LoVo (cell line): ENCODE measurements around the gene ZBTB16.

Experiments
- DNase-seq: peaks from one replicate; pipeline ENCODE4 v3.0.0-alpha.2; 2016; ENCODE audit warnings: low spot score

ZBTB16 gene

DNA sequence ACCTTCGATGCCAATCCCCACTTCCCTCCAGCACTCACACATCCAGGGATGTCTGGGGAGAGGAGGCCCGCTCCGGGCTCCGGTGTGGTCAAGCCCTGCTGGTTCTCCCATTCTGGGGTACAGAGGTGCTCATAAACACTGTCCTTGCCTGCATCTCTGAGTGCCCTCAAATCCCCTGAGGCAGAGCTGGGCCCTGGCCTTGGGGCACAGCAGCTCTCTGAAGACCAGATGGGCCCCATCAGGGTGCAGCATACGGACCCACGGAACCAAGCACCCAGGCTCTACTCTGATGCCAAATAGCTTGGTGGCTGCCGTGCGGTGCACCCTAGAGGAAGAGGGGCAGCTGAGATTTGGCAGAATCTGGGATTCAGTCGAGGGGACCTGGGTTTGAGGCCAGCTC, 201.0 kb downstream of the ZBTB16 start:
- DNase-seq, result no peak

DNA sequence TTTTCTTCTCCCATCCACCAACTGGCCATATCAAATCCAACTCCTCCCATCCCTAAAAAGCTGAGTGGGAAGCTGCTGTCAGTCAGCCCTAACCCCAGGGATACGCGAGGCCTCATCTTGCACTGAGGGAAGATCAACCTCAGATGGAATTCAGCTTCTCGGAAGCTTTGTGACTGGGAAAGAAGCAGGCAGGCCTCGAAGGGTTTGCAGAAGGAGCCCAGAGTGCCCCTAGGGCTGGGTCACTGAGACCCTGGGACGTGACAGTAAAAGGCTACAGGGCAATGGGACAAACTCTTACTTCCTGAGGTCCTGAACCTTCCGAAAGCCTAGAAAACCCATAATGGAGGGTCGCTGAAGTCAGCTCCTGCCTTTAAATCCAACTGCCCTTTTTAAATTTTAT, 202.3 kb downstream of the ZBTB16 start:
- DNase-seq, result no peak

DNA sequence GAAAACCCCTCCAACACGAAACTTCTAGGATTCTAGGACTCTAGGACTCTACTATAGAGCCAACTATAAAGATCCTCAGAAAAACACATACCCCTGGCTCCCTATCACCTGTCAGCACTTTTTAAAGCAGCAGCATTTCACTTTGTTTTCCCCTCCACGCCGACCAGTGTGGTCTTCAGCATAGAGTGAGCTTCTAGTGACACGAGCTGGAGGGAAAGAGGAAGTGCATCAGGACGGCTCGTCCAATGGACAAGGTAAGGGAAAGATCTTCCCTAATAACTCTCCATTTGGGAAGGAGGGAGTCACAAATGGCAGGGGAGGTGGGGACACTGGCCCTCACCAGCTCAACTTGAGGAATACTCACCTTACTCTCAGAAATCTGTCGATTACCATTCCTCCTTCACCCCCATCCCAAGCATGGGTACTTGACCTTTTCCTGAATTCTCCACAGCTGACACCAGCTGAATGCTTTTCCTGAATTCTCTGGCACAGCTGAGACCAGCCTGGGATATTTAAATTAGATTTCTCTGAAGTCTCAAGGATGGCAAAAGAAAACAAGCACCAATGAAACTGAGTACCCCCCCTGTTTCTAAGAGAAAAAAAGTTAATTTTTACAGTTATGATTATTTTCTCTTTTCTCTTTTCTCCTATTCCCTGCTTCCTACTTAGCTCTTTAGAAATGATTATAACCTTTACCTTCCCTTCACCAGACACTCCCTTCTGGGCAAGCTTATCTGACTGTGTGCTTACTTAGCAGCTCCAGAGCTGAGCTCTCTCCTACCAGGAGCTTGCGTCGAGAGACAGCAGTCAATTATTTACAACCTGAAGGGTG, 203.4 kb downstream of the ZBTB16 start:
- DNase-seq, result peak; percentile 27

DNA sequence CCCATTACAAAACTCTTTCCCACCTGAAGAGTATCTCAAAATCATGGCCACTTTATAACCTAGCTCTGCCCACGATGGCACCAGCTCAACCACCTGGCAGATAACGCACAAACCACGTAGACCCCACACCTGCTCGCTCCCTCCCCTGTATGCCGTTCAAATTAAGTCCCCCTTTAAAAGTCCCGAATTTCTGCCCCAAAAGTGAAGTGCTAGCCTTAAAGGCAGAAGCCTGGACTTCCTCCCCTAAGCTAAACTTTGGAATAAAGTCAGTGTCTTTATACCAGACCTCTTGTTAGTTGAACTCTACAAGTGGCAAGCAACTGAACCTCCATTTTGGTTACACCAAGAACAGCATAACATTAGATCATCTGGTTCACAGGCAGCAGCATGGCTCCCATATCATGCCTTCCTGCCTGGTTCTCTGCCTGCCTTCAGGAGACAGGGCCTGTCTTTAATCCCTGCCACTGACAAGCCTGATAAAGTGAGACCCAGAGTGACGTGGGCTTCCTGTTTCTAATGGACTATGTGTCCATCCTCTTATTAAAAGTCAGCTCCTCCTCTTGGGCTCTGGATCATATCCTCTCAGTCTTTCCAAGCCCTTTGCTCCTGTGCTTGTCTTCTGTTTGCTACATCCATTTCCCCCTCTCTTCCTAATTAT, 204.1 kb downstream of the ZBTB16 start:
- no peak for DNase-seq

DNA sequence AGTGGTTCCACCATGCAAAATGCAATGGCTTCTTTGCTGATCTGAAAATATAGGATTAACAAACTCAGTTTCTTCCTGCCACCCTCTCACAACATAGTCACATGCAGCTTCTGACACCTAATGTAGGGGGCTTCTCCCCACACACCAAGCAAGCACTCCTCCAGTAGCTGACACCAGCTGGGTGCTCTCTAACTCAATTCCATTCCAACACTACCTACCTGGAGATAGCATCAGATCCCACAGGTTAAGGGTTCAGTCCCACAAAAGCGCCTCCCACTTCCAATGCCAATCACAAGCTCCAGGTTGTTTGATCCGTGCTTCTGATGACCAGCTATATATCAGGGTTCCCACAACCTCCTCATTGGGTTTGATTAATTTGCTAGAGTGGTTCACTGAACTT, 204.9 kb downstream of the ZBTB16 start:
- no peak for DNase-seq

DNA sequence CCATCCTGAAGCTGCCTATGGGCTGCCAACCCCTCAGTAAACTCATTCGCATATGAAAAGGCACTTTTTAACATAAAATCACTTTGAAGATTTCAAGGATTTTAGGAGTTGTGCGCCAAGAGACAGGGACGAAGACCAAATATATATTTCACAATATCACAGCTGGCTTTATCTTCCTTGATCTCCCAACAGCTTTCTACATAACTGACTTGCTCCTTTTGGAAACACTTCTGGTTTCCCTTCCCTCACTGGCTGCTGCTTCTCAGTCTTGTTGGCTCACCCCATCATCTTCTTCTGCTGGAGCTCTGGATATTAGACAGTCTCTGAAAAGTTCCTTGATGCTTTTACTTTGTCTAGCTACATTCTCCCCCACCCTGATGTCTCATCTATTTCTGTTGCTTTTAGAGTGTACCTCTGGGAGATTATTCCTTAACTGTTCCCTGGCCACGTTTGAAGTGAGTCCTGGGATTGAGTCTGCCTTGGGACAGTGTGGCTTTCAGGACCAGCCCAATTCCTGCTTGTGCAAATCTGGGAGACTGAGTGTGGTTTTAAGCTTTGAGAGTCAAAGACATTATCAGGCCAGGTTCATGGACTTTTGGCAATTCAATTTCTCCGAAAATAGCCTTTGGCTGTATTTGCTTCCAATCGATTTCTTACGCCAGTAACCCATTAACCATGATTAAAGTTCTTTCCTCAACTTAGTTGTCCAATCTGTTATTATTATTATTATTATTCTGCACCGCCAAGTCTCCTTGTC, 205.8 kb downstream of the ZBTB16 start:
- no peak for DNase-seq

DNA sequence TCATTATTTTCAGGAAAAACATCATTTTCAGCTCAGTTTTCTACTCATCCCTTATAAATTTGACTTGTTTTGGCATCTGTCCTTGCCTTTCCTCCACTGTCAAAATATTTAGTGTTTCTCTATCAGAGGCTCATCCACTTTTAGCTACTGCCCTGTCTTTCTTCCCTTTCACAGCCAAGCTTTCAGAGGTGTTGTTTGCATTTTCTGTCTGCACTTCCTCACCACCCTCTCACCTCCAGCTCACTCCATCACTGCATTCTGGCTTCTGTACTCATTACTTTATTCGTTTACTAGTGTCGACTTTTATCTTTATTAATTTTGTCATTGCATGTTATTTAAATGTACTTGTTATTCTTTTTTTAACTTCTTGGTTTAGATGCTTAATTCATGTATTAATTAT, 210.0 kb downstream of the ZBTB16 start:
- no peak for DNase-seq

DNA sequence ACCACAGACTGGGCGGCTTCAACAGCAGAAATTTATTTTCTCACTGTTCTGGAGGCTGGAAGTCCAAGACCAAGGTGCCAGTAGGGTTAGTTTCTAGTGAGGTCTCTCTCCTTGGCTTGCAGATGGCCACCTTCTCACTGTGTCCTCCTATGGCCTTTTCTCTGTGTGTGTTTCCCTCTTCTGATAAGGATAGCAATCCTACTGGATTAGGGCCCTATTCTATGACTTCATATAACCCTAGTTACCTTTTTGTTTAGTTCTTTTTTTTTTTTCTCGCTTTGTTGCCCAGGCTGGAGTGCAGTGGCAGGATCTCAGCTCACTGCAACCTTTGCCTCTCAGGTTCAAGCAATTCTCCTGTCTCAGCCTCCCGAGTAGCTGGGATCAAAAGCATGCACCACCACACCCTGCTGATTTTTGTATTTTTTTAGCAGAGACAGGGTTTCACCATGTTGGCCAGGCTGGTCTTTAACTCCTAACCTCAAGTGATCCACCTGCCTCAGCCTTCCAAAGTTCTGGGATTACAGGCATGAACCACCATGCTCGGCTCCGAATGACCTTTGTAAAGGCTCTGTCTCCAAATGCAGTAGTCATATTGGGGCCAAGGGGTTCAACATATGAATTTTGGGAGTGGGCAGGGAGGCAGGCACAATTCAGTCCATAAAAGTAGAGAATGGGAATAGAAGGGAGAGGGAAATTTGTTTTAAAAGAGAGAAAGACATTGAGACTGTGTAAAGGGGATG, 211.2 kb downstream of the ZBTB16 start:
- no peak for DNase-seq

DNA sequence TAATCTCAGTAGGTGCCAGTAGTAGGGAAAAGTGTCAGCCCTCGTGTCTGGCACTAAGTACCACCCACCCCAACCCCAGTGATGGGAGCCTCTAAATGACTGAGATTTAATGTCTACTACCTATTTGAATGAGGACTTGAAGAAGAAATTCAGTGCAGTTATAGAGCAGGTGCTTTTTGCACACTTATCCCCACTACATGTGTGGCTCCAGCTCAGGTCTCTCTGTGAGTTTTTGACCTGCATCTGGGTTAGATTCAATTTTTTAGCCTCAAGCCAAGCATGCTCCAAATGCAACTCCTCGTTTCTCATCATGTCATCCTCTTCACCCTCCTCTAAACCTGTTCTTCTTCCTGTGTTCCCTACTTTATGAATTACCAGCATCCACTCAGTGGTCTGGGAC, 211.8 kb downstream of the ZBTB16 start:
- no peak for DNase-seq

DNA sequence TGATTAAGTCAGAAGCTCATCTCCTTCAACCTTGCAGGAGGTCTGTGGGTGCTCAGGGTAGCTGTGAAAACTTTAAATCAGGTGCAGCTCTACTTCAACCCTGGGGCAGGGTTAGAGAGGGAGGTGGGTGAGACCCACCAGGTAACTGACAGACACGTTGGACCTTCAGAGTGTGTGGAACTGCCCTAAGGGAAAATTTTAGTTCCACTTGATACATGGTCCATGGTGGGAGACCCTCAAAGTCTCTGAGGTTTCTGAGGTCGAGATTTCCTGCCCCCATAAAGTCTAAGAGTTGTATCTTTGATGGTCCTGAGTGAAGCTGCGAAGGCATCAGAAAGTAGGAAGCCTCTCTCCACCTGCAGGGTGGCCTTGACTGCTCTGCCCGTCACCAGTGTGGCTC, 212.8 kb downstream of the ZBTB16 start:
- DNase-seq, result no peak

DNA sequence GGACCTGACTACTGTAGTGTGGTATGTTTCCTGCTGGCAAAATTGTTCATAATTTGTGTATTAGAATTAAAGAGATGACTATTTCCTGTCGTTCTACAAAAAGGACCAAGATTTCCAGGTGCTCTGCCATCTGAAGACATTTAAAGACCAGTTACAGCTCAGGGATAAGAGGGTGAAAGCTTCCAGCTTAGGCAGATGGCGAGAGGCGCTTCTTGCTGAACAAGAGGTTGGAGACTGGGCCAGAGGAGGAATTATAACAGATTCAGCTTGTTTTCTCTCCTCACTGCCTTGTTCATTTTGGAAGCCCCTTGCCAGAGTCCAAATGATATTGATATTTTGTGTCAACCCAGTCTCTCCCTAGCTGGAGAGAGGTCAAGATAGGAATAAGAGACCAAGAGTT, 213.6 kb downstream of the ZBTB16 start:
- DNase-seq, result no peak

DNA sequence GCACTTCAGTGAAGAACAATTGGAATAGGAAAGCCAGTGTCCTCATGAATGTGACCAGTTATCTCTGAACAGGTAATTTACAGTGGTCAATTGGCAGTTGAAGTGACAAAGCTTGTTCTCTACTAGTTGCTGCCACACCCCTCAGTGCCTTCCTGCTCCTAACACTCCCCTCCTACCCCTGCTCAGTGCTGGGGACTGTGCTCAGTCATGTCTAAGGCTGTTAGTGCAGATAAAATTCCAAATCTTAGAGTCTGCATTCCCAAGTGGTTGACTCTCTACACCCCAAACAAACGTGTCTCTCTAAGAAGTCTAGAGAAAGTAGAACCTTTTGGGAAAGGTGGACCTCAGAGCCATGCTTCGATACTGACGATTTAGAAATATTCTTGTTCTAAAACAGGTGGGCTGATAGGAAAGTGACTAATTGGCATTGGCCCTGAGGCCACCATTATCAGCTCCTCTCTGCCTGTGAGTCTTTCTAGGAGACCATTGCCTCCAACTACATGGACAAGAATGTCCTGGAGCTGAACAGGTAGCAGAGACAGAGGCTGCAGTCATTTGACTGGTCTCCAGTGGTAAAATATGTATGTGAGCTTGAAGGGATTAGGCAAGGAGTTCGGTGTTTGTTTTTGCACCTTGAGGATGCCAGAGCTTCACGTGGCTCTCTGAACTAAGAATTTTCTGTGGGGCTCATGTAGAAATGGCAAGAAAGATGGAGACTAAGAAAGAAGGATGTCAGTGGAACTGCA, 214.6 kb downstream of the ZBTB16 start:
- DNase-seq, result no peak

DNA sequence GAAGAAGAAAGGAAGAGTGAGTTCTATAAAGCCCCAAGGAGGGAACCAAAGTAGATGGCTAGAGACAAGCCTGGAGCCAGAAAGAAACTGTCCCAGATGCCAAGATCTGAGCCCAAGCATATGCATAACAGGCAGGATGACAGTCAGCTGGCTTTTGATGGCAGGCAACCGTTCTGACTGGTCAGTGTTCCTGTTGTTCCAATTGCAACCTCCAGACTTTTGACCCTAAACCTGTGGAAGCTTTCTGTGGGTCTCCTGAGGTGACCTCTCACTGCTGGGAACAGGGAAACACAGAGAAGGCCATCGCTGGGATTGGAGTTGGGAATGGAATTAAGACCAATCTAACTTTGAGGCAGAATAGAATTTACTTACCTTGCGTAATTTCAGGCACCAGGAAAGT, 215.1 kb downstream of the ZBTB16 start:
- DNase-seq, result no peak

DNA sequence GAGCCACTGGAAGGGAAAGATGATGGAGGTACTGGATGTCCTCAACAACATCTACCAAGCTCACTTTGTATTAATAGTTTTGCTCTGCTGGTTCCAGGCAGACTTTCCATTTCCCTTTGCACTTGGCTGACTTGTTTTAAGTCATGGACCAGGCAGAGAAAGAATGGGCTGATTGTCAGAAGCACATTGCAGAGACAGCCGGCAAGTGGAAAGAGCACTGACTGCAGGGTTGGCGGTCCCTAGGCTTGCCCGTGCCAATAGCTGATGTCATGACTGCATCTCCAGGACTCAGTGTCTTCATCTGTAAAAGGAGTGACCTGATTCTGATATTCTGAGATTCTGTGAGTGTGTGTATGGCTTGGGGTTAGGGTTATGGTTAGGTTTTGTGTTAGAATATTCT, 215.8 kb downstream of the ZBTB16 start:
- no peak for DNase-seq

DNA sequence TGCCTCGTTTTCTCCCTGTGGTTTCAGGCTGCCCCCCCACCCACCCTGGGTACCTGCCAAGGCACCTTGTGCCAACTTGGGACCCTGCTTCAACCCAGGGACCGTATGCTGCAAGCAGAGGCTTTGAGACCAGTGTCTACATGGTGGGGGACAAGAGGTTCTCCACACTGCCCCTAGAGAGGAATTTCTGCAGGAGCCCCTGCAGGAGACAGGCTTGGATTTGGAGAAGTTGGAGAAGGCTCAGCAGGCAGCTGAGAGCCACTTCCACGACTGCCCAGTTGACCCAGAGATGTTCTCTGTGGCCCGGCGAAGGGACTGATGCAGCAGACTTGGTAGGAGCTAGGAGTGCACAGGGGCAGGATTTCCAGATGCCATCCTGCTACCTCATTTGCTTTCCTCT, 216.6 kb downstream of the ZBTB16 start:
- no peak for DNase-seq

DNA sequence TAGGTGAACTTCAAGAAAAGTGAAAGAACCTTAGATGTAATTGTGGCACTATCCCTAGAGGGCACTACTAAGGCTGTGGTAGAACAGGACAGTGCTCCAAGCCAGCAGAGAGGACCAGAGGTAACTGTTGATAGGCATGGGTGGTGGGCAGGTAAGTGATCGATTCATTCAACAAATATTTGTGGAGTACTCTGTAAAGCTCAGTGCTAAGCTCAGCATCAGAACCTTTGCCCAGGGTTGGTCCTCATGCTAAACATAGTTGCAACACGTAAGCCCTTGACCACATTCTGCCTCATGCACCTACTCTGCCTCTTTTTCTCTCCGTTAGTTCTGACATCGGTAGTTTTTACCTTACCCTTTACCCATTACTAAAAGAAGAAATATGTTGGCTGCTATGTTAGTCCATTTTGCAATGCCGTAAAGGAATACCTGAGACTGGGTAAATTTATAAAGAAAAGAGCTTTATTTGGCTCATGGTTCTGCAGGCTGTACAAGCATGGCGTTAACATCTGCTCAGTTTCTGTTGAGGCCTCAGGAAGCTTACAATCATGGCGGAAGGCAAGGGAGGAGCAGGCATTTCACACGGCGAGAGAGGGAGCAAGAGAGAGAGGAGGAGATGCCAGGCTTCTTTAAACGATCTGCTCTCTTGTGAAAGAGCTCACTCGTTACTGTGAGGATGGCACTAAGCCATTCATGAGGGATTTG, 218.3 kb downstream of the ZBTB16 start:
- no peak for DNase-seq

DNA sequence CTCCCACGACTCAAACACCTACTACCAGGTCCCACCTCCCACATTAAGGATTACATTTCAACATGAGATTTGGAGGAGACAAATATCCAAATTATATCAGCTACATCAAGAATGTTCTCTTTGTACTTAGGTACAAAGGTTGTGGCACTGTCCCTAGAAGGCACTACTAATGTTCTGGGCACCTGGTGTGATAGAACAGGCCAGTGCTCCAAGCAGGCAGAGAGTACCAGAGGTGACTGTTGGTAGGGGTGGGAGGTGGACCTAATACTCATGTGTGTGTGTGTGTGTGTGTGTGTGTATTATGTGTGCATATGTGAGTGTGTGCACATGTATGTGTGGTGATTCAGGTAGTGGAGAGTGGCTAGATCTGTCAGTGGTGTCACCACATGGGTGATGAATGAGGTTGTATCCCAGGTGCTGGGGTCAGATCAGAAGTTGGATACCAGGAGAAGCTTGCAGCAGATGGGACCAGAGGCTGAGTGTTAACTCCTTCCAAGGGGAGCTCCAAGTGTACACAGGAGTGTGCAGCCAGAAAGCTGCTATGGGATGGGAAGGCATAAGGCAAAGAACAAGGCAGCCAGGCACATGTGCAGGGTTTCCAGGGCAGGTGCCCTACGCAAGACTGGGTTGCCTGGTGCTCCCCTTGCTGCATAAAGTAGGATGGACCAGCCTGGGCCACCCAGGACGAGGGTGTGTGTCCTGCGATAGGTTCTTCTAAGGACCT, 219.0 kb downstream of the ZBTB16 start:
- DNase-seq, result no peak

DNA sequence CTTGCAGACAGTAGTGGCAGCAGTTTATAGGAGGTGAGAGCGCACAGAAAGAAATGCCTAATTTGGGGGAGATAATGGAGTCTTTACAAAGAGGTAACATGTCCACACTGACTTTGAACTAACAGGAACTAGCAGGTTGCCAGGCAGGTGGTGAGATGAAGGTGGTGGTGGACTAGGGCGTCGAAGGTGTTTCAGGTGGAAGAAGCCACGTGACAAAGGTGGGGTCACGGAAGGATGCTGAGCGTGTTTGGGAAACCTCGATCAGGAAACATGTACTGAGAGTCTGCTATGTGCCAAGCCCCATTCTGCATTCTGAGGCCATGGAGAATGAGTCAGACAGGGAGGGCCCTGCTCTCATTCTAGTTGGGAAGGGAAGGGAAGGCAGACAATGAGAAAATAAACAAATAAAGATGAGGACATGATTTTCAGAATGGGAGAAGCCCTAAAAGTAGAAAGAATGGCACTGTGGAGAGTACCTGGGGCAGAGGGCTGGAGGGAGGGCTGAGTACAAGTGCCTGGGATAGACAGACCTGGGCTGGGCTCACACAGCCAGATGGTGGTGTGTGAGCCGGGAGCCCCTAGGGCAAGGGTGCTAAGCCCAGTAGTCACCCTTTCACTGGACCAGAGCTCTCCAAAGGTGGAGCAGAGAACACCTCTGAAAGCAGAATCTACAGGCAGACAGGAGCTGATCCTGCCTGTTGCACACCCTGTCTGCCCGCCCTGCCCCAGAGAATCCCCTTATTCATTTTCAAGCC, 220.5 kb downstream of the ZBTB16 start:
- DNase-seq, result no peak

DNA sequence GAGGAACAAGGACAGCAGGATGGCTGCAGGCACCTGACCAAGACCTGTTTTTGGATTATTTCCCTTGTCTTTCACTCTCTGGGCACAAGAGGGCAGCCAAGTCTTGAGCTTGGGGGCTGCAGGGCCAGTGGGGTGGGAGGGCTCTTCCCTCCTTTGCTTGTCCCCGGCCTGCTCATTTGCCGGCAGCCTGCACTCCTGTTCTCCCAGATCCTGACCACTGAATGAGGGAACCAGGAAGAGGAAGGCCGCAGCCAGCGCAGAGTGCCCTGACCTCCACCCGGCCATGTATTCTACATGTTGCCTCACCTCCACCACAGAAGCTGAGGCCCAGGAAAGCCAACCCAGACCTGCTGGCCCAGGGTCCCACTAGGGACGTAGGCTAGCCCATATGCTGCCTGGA, 221.2 kb downstream of the ZBTB16 start:
- peak; percentile 17 for DNase-seq
